ENCODE results near the gene RAVER1. TPM values are rescaled to one million over a fixed set of nuclear protein-coding genes. Genes with fewer than 3 reads are reported as not detected.

The RAVER1 gene
- total RNA-seq, 1 experiment from 2014 or later, result 86.9 TPM

DNA sequence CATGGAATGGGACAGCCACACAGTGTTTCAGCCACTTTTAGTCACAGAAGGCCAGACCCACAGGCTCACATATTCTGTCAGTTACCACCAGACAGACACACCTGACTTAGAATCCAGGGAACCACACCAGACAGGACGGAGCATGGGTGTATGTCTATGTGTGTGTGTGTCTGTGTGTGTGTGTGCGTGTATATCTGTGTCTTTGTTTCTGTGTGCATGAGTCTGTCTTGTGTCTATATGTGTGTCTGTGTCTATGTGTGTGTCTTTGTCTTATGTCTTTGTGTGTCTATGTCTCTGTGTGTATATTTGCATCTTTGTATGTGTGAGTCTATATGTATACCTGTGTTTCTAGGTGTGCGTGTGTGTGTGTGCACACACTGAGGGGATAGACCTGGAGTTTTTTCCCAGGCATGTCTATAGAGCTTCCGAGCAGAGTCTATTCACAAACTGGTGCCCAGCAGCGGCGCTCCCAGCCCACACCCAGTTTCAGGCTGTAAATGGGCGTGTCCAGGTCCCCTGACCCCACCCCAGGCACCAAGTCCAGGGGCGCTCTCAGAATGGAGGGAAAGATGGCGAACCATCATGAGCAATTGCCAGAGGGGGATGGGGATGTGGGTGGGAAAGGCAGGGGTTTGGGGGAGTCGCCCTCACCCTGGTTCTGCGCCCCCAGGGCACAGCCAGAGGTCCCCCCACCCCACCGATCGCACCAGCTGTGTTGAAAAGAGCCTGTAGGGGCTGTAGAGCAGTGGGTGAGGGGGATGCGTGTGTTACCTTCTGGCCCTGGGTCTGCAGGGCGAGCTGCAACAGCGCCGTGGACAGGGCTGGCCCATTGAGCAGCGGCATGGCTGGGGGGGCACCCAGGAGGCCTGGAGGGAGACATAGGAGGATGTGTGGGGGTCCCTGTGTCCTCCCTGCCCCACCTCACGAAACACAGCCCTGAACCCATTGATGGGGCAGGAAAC lies 11.2 kb downstream of the RAVER1 start (continued):
- TF ChIP-seq, protein P1, sequence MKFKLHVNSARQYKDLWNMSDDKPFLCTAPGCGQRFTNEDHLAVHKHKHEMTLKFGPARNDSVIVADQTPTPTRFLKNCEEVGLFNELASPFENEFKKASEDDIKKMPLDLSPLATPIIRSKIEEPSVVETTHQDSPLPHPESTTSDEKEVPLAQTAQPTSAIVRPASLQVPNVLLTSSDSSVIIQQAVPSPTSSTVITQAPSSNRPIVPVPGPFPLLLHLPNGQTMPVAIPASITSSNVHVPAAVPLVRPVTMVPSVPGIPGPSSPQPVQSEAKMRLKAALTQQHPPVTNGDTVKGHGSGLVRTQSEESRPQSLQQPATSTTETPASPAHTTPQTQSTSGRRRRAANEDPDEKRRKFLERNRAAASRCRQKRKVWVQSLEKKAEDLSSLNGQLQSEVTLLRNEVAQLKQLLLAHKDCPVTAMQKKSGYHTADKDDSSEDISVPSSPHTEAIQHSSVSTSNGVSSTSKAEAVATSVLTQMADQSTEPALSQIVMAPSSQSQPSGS (CRISPR knock-in tag; IDR thresholded peaks at IDR 0.05; ENCODE audit: borderline replicate concordance, low read depth), result no peak
- TF ChIP-seq, protein P2, sequence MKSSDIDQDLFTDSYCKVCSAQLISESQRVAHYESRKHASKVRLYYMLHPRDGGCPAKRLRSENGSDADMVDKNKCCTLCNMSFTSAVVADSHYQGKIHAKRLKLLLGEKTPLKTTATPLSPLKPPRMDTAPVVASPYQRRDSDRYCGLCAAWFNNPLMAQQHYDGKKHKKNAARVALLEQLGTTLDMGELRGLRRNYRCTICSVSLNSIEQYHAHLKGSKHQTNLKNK (CRISPR knock-in tag; IDR thresholded peaks at IDR 0.05), result no peak
- TF ChIP-seq ESRRA (CRISPR knock-in tag; IDR thresholded peaks at IDR 0.05; ENCODE audit: borderline replicate concordance) (no peak), NFE2L1 (CRISPR knock-in tag; IDR thresholded peaks at IDR 0.05) (no peak), FOXK1 (CRISPR knock-in tag; IDR thresholded peaks at IDR 0.05) (no peak), GABPB1 (CRISPR knock-in tag; IDR thresholded peaks at IDR 0.05) (no peak), SP1 (CRISPR knock-in tag; conservative IDR thresholded peaks at IDR 0.05) (no peak)

DNA sequence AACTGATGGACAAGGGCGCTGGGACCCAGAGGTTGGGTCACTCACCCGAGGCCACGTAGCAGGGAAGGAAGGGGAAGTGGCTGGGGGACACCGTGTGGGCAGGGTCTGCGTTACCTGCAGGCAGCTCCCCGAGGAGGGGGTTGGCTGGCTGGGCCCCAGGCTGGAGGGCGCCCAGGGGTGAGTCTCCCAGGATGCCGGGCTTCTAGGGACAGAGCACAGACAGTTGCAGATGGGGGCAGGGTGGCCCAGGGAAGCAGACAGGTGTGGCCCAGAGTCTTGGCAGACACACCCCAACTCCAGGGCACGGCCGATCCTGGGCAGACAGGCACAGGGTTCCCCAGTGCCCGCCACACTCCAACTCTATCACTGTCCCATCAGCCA lies 11.9 kb downstream of the RAVER1 start:
- no peak for TF ChIP-seq ESRRA (CRISPR knock-in tag; IDR thresholded peaks at IDR 0.05; ENCODE audit: borderline replicate concordance)
- no peak for TF ChIP-seq ZSCAN18 (CRISPR knock-in tag; IDR thresholded peaks at IDR 0.05)
- TF ChIP-seq, protein P3, sequence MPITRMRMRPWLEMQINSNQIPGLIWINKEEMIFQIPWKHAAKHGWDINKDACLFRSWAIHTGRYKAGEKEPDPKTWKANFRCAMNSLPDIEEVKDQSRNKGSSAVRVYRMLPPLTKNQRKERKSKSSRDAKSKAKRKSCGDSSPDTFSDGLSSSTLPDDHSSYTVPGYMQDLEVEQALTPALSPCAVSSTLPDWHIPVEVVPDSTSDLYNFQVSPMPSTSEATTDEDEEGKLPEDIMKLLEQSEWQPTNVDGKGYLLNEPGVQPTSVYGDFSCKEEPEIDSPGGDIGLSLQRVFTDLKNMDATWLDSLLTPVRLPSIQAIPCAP (CRISPR knock-in tag; IDR thresholded peaks at IDR 0.05), result no peak
- no peak for TF ChIP-seq ATF1 (CRISPR knock-in tag; IDR thresholded peaks at IDR 0.05)
- no peak for TF ChIP-seq ZNF671 (CRISPR knock-in tag; IDR thresholded peaks at IDR 0.05)
- no peak for TF ChIP-seq ZNF532 (CRISPR knock-in tag; IDR thresholded peaks at IDR 0.05; ENCODE audit: borderline replicate concordance)
- TF ChIP-seq GRHL2 (CRISPR knock-in tag; IDR thresholded peaks at IDR 0.05; ENCODE audit: insufficient replicate concordance, severe bottlenecking), result no peak
- no peak for TF ChIP-seq ZNF423 (CRISPR knock-in tag; IDR thresholded peaks at IDR 0.05)
- TF ChIP-seq, protein P4, sequence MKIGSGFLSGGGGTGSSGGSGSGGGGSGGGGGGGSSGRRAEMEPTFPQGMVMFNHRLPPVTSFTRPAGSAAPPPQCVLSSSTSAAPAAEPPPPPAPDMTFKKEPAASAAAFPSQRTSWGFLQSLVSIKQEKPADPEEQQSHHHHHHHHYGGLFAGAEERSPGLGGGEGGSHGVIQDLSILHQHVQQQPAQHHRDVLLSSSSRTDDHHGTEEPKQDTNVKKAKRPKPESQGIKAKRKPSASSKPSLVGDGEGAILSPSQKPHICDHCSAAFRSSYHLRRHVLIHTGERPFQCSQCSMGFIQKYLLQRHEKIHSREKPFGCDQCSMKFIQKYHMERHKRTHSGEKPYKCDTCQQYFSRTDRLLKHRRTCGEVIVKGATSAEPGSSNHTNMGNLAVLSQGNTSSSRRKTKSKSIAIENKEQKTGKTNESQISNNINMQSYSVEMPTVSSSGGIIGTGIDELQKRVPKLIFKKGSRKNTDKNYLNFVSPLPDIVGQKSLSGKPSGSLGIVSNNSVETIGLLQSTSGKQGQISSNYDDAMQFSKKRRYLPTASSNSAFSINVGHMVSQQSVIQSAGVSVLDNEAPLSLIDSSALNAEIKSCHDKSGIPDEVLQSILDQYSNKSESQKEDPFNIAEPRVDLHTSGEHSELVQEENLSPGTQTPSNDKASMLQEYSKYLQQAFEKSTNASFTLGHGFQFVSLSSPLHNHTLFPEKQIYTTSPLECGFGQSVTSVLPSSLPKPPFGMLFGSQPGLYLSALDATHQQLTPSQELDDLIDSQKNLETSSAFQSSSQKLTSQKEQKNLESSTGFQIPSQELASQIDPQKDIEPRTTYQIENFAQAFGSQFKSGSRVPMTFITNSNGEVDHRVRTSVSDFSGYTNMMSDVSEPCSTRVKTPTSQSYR (CRISPR knock-in tag; IDR thresholded peaks at IDR 0.05), result no peak
- no peak for TF ChIP-seq NR3C1 (CRISPR knock-in tag; conservative IDR thresholded peaks at IDR 0.05; ENCODE audit: low read depth)
- TF ChIP-seq CBFB (CRISPR knock-in tag; IDR thresholded peaks at IDR 0.05; ENCODE audit: low read depth), result no peak
- TF ChIP-seq TP53 (CRISPR knock-in tag; IDR thresholded peaks at IDR 0.05), result no peak
- no peak for TF ChIP-seq NFATC4 (CRISPR knock-in tag; IDR thresholded peaks at IDR 0.05)
- TF ChIP-seq RELA (CRISPR knock-in tag; IDR thresholded peaks at IDR 0.05; ENCODE audit: borderline replicate concordance), result no peak
- TF ChIP-seq NR2C2 (CRISPR knock-in tag; IDR thresholded peaks at IDR 0.05), result no peak
- CTCF ChIA-PET, result interaction anchor here (1.5 kb wide), 1 partner anchor 62 kb away, joined by 3 read pairs; no protein-coding TSS in a partner anchor
- Mint-ChIP-seq H3K27me3 (ENCODE audit: low read depth) (no peaks in the 10 kb centered on the region), H3K36me3 (peaks cover 22% of the 10 kb centered on the region), H3K4me3 (no peak overlapping the region), H3K9me3 (no peaks in the 10 kb centered on the region), H3K4me1 (peaks cover under 1% of the 10 kb centered on the region; the same call in 1 of the 2 replicates), H3K27ac (no peak overlapping the region)
- ATAC-seq (no peak), DNase-seq (ENCODE audit: low spot score) (no peak)
- POLR2A ChIA-PET, result interaction anchor here (0.9 to 1.3 kb wide), 2 partner anchors 12 to 32 kb away, joined by 3 read pairs; partner anchors contain the start of gene RAVER1

Data from WTC11 (cell line).